ENCODE measurements around the gene PHAF1.

Gene PHAF1

GRCh38 chr16:67098599-67098998 lies 11.1 kb upstream of the PHAF1 start:
- peaks cover 26% of the 10 kb centered on the region for H3K36me3 Mint-ChIP-seq (ENCODE audit: low read depth)
- no peaks in the 10 kb centered on the region for H3K9me3 Mint-ChIP-seq
- H3K27ac Mint-ChIP-seq, result no peak overlapping the region
- no peak for DNase-seq
- TF ChIP-seq, protein P1, sequence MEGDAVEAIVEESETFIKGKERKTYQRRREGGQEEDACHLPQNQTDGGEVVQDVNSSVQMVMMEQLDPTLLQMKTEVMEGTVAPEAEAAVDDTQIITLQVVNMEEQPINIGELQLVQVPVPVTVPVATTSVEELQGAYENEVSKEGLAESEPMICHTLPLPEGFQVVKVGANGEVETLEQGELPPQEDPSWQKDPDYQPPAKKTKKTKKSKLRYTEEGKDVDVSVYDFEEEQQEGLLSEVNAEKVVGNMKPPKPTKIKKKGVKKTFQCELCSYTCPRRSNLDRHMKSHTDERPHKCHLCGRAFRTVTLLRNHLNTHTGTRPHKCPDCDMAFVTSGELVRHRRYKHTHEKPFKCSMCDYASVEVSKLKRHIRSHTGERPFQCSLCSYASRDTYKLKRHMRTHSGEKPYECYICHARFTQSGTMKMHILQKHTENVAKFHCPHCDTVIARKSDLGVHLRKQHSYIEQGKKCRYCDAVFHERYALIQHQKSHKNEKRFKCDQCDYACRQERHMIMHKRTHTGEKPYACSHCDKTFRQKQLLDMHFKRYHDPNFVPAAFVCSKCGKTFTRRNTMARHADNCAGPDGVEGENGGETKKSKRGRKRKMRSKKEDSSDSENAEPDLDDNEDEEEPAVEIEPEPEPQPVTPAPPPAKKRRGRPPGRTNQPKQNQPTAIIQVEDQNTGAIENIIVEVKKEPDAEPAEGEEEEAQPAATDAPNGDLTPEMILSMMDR (IDR thresholded peaks at IDR 0.05), result no peak
- H3K4me3 Mint-ChIP-seq, result no peak overlapping the region
- H3K4me1 Mint-ChIP-seq, result no peaks in the 10 kb centered on the region
- no peaks in the 10 kb centered on the region for H3K27me3 Mint-ChIP-seq (ENCODE audit: low read depth, poor library complexity)

- no peak overlapping the region for H3K4me3 Mint-ChIP-seq
- no peaks in the 10 kb centered on the region for H3K4me1 Mint-ChIP-seq
- no peak for DNase-seq
- H3K27ac Mint-ChIP-seq, result no peak overlapping the region
- H3K9me3 Mint-ChIP-seq, result no peaks in the 10 kb centered on the region
- H3K36me3 Mint-ChIP-seq (ENCODE audit: low read depth), result peaks cover 23% of the 10 kb centered on the region
- no peaks in the 10 kb centered on the region for H3K27me3 Mint-ChIP-seq (ENCODE audit: low read depth, poor library complexity)
- TF ChIP-seq, protein P1 (IDR thresholded peaks at IDR 0.05), result peak; percentile 13
Observed at GRCh38 chr16:67100569-67101310, 9.0 kb upstream of the PHAF1 start.

- Mint-ChIP-seq H3K9me3 (no peaks in the 10 kb centered on the region), H3K4me1 (no peaks in the 10 kb centered on the region), H3K36me3 (ENCODE audit: low read depth) (peaks cover 23% of the 10 kb centered on the region), H3K27ac (no peak overlapping the region), H3K27me3 (ENCODE audit: low read depth, poor library complexity) (no peaks in the 10 kb centered on the region), H3K4me3 (no peak overlapping the region)
- no peak for DNase-seq
- TF ChIP-seq, protein P1 (IDR thresholded peaks at IDR 0.05), result no peak
Observed at GRCh38 chr16:67101311-67102082, 8.2 kb upstream of the PHAF1 start.

DNA sequence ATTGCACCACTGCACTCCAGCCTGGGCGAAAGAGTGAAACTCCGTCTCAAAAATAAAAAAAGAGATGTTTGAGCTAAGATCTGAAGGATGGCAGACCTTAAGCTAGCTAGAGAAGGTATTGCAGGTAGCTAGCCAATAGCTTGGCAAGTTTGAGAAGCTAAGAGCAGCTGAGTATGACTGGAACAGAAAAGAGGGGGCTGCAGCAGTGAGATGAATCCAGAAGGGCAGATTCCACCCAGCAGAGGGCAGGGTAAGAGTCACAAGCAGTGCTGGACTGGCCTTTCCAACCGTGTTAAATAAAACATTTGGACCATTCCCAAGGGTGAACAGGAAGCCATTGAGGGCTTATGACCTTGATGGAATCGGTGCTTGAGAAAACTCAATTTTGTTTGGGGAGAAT lies 5.7 kb upstream of the PHAF1 start:
- TF ChIP-seq, protein P1 (IDR thresholded peaks at IDR 0.05), result peak; percentile 25
- DNase-seq, result peak; percentile 15
- no peaks in the 10 kb centered on the region for H3K9me3 Mint-ChIP-seq
- H3K4me3 Mint-ChIP-seq, result no peak overlapping the region
- H3K27ac Mint-ChIP-seq, result peak overlapping the region; percentile 26
- H3K4me1 Mint-ChIP-seq, result peaks cover 7% of the 10 kb centered on the region
- no peaks in the 10 kb centered on the region for H3K27me3 Mint-ChIP-seq (ENCODE audit: low read depth, poor library complexity)
- H3K36me3 Mint-ChIP-seq (ENCODE audit: low read depth), result peaks cover 23% of the 10 kb centered on the region

DNA sequence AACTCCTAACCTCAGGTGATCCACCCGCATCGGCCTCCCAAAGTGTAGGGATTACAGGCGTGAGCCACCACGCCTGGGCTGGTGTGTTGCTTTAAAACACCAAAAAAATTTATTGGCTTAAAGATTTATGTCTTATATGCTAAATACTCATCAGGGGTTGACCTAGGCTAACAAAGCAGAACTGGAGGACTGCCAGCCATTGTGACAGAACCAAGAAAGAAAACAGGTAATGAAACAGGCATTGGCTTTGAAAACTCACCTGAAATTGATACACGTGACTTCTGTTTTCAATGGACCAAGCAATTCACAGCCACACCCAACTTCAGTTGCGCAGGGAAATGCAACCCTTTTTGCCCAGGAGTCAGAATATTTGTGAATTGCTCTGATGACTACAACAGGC lies 4.9 kb upstream of the PHAF1 start:
- no peaks in the 10 kb centered on the region for H3K9me3 Mint-ChIP-seq
- H3K4me3 Mint-ChIP-seq, result no peak overlapping the region
- H3K36me3 Mint-ChIP-seq (ENCODE audit: low read depth), result peaks cover 18% of the 10 kb centered on the region
- H3K4me1 Mint-ChIP-seq, result peaks cover 14% of the 10 kb centered on the region
- TF ChIP-seq, protein P1 (IDR thresholded peaks at IDR 0.05), result no peak
- H3K27ac Mint-ChIP-seq, result no peak overlapping the region
- DNase-seq, result no peak
- no peaks in the 10 kb centered on the region for H3K27me3 Mint-ChIP-seq (ENCODE audit: low read depth, poor library complexity)
